Left lobe of liver (tissue), 2 donors: ENCODE data around the gene WDR4. TPM values are rescaled to one million over a fixed set of nuclear protein-coding genes. Genes with fewer than 3 reads are reported as not detected.
"Not testable (repeated sequence)": the region's sequence is repeated elsewhere in the genome, so short reads cannot be mapped to it uniquely, and the experiment has no call there.

Experiments
- ATAC-seq: fragments of 200-7000 bp; cut with Tn5 transposase; one replicate; pipeline ENCODE4 v1.9.1; 2020; ENCODE audit warnings: mild to moderate bottlenecking, moderate library complexity
- DNase-seq: peaks from one replicate; pipeline ENCODE4 v3.0.0-alpha.2; 2020; ENCODE audit warnings: low spot score
- total RNA-seq: library from RNA; stranded (reverse); gene quantifications from one replicate; pipeline ENCODE4 v1.2.1, GENCODE V29; 2021
- donor health status: DM: no; HTN: no; CAD: no; lungs with moderate emphysema.
- donor health status: DM: no; HTN: yes; CAD: no.

The WDR4 gene
- total RNA-seq, 1 donor from 2014 or later: 8.2 TPM

GRCh38 chr21:42841156-42841915, 38.0 kb downstream of the WDR4 start:
- DNase-seq (peak; percentile 39), ATAC-seq (no peak)

- ATAC-seq (no peak), DNase-seq (peak; percentile 6)
These were observed 38.8 kb downstream of the WDR4 start for GRCh38 chr21:42840411-42841155.

GRCh38 chr21:42839271-42840231, 39.8 kb downstream of the WDR4 start:
- DNase-seq: peak; percentile 41
- ATAC-seq: no peak

- ATAC-seq: peak; percentile 59
- DNase-seq: peak; percentile 44
These were observed 41.1 kb downstream of the WDR4 start for GRCh38 chr21:42838212-42838690.

- DNase-seq: peak; percentile 62
- peak; percentile 61 for ATAC-seq
These were observed 41.7 kb downstream of the WDR4 start for GRCh38 chr21:42837421-42838211.

- DNase-seq (peak; percentile 43), ATAC-seq (peak; percentile 4)
These were observed 42.5 kb downstream of the WDR4 start for GRCh38 chr21:42836767-42837301.

- DNase-seq (no peak), ATAC-seq (no peak)
These were observed 43.0 kb downstream of the WDR4 start for GRCh38 chr21:42836402-42836666.

- ATAC-seq (no peak), DNase-seq (no peak)
These were observed 43.5 kb downstream of the WDR4 start for GRCh38 chr21:42835611-42836401.

GRCh38 chr21:42835211-42835610, 44.1 kb downstream of the WDR4 start:
- no peak for DNase-seq

GRCh38 chr21:42834726-42835191, 44.6 kb downstream of the WDR4 start:
- ATAC-seq (no peak), DNase-seq (peak; percentile 39)

More at GRCh38 chr21:42835211-42835610, 44.1 kb downstream of the WDR4 start:
- no peak for ATAC-seq

GRCh38 chr21:42833859-42834725, 45.2 kb downstream of the WDR4 start:
- peak; percentile 42 for DNase-seq
- ATAC-seq: no peak

GRCh38 chr21:42833439-42833815, 45.9 kb downstream of the WDR4 start:
- peak; percentile 42 for ATAC-seq
- DNase-seq: peak; percentile 44

- DNase-seq: not testable (repeated sequence)
These were observed 47.1 kb downstream of the WDR4 start for GRCh38 chr21:42832321-42832630.

GRCh38 chr21:42830456-42831455, 48.6 kb downstream of the WDR4 start:
- DNase-seq (peak; percentile 44), ATAC-seq (no peak)

More at GRCh38 chr21:42832321-42832630, 47.1 kb downstream of the WDR4 start:
- ATAC-seq: not testable (repeated sequence)

- no peak for ATAC-seq
- no peak for DNase-seq
These were observed 49.4 kb downstream of the WDR4 start for GRCh38 chr21:42829954-42830353.

GRCh38 chr21:42829417-42829816, 49.9 kb downstream of the WDR4 start:
- no peak for DNase-seq
- ATAC-seq: no peak

GRCh38 chr21:42827588-42827987, 51.8 kb downstream of the WDR4 start:
- DNase-seq (no peak), ATAC-seq (no peak)
